ENCODE data around the gene ZNF341. TPM values are rescaled to one million over a fixed set of nuclear protein-coding genes. Genes with fewer than 3 reads are reported as not detected.

Gene ZNF341
- total RNA-seq = 0.54 and 1.1 TPM in 2 replicates

DNA sequence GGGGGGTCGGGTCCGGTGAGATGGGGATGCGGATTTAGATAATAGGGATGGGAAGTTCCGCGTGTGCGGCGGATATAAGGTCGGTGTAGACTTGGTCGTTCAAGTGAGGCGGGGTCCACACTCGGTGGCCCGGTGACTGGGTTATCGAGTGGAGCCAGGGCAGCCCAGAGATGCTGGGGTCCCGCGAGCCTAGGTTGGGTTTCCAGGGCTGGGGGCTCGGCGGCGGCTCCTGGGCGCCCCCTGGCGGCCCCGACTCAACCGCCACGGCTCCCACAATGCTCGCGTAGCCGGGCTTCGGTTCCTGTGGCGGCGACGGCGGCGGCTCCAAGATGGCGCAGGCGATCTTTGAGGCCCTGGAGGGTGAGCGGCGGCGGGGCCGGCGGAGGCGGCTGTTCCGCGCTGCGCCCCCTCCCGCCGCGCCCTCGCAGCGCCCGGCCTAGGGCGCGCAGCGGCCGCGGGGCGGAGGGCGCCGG is at the start of gene ZNF341:
TSS of gene ZNF341 (plus strand) at position 304 of the 473 bp plus-strand sequence. CDS start at position 330, 26 bp downstream.

DNA sequence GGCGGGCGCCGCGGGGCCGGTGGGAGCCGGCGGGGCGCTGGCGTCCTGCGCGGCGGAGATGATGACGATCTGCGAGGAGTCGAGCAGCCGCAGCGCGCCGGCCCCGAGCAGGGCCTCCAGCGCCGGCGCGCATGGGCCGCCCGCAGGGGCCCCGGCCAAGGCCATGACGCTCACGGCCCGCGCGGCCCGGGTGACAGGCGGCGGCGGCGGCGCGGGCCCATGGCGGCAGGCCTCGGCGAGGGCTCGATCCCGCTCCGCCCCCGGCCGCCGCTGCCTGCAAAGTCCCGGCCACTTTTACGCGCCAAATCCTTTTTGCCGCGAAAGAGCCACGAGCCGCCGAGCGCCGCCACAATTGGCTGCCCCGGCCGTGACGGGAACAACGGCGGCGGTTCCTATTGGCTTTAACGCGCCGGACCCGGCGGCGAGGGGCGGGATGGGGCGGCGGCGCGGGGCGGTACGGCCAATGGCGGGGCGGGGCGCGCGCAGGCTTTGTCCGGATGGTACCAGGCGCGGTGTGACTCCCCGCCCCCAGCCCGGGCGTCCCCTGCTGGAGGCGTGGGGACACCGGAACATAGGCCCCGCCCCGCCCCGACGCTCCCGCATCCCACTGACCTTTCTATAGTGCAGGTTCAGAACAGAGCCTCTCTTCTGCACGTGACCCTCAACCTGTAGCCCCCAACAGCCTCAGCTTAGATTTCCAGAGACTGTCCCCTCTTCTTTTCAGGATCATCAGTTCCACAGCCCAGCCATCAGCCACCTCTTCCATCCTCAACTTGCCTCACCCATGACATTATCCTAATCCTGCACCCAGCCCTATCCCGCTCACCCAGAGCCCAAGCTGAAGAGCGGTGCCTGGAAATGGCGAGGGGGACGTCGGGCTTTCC is 45.5 kb upstream of the ZNF341 start, which contains the start of gene E2F1:
TSS of gene E2F1 (minus strand) at position 286 of the 884 bp plus-strand sequence. CDS start at position 165, 121 bp downstream.

DNA sequence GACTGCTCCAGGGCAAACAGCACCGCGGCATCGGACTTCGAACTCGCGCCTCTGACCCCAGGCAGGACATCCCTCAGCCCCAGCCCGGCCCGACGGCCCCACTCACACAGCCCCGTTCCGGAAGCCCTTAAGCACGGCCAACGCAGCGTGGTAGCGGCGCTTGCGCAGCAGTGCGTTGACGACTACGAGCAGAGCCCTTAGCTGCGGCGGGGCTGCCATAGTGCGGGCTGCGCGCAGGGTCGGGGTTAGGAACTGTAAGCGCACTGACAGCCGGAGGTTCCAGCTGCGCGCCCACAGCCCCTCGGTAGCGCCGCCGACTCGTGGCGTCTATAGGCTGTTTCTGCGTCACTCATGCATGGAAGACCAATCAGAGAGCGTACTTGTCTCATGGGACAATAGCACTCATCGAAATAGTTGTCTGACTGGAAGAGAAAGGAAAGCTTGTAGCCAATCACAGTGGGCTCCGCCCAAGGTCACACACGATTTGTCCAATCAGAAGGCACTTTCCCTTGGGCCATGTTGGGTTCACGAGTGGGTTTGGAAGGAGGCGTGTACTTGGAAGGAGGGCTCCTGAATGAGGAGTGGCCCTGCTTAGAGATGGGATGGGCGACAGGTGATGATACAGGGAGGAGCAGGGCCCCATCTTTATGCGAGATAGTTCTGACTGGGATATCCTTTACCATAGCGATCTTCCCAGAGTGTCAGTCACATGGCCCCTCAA is 11.6 kb upstream of the ZNF341 start, which contains the start of gene PXMP4:
TSS of gene PXMP4 (minus strand) at position 322 of the 721 bp plus-strand sequence. CDS start at position 219, 103 bp downstream.

DNA sequence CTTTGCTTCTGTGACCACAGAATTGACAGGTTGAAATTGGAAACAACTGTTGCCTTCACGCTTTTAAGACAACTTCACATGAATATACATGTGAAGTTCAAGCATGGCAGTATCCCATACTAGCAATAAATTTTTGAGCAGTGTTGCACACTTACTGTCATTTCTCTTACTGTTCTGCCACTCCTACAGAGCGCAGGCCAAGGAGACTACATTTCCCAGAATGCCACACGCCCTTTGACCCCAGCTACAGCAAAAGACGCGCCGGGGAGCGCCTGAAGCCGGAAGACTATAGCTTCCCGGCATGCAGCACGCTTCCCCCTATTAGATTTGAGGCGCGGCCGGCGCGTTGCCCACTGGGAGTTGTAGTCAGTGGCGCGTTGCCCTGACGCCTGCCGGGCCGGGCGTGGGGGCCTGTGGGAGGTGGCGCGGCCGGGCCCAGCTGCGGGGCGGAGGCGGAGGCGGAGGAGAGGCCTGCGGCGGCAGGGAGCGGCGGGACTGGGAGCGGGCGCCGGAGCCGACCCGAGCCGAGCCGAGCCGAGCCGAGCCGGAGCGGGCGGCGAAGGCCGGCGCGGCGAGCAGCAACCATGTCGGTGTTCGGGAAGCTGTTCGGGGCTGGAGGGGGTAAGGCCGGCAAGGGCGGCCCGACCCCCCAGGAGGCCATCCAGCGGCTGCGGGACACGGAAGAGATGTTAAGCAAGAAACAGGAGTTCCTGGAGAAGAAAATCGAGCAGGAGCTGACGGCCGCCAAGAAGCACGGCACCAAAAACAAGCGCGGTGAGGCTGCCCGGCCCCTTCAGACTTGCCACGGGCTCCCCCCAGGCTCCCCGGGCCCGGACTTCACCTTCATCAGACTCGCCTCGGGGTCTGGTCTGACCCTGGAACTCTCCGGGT is 79.3 kb downstream of the ZNF341 start, which contains the start of gene CHMP4B:
TSS of gene CHMP4B (plus strand) at position 464 of the 891 bp plus-strand sequence. CDS start at position 585, 121 bp downstream.

Other genes with a start within 250 kb of the ZNF341 start
- gene CBFA2T2, start 241.9 kb upstream of the ZNF341 start, total RNA-seq = 3.2 and 3.6 TPM in 2 replicates
- gene C20orf144, start 69.7 kb upstream of the ZNF341 start, total RNA-seq = not detected in 2 replicates
- 2.4 and 4.5 TPM in 2 replicates for gene ACTL10, start 65.1 kb upstream of the ZNF341 start, total RNA-seq
- 23.3 and 47.5 TPM in 2 replicates for gene NECAB3, start 57.6 kb upstream of the ZNF341 start, total RNA-seq
- gene E2F1, start 45.6 kb upstream of the ZNF341 start, total RNA-seq = 2.3 and 5.2 TPM in 2 replicates
- 2.9 and 3.2 TPM in 2 replicates for gene PXMP4, start 11.7 kb upstream of the ZNF341 start, total RNA-seq
- gene CHMP4B, start 79.4 kb downstream of the ZNF341 start, total RNA-seq = 37.7 and 41.2 TPM in 2 replicates

Data from cardiac atrium fibroblast (primary cell).